ENCODE results near the gene SMIM10L2A.

- TF ChIP-seq POLR2AphosphoS5 (IDR thresholded peaks at IDR 0.05; ENCODE audit: low read depth, low read length) (no peak), POLR2A (IDR thresholded peaks at IDR 0.05; ENCODE audit: low read depth, low read length) (no peak)
Measured at GRCh38 chrX:135434258-135435138, 12.8 kb downstream of the SMIM10L2A start.
